HG03045 (cell line): Measurements from ENCODE around the gene KRTAP10-7.
"Not testable (repeated sequence)": the region's sequence is repeated elsewhere in the genome, so short reads cannot be mapped to it uniquely, and the experiment has no call there.

Source experiments
- ATAC-seq: cut with Tn5 transposase; IDR thresholded peaks from one replicate; pipeline ENCODE4 v1.9.1; 2021; ENCODE audit warnings: mild to moderate bottlenecking, moderate library complexity; ENCODE audit not compliant: unreplicated experiment

Gene KRTAP10-7

GRCh38 chr21:44610157-44610843, 9.9 kb downstream of the KRTAP10-7 start:
- ATAC-seq: not testable (repeated sequence)

GRCh38 chr21:44611551-44611950, 11.2 kb downstream of the KRTAP10-7 start:
- ATAC-seq: no peak

- no peak for ATAC-seq
These were observed 11.7 kb downstream of the KRTAP10-7 start, which contains the start of gene KRTAP10-8 for GRCh38 chr21:44612029-44612486. Gene KRTAP10-8, plus strand, starts transcription at chr21:44612079. Its CDS starts 22 bp downstream, at chr21:44612101.

GRCh38 chr21:44612669-44613229, 12.4 kb downstream of the KRTAP10-7 start:
- no peak for ATAC-seq

GRCh38 chr21:44613386-44614155, 13.2 kb downstream of the KRTAP10-7 start:
- no peak for ATAC-seq

- no peak for ATAC-seq
These were observed 13.8 kb downstream of the KRTAP10-7 start for GRCh38 chr21:44614161-44614631.

GRCh38 chr21:44614961-44615391, 14.6 kb downstream of the KRTAP10-7 start:
- no peak for ATAC-seq

- no peak for ATAC-seq
These were observed 15.1 kb downstream of the KRTAP10-7 start for GRCh38 chr21:44615466-44615865.

GRCh38 chr21:44615911-44616590, 15.7 kb downstream of the KRTAP10-7 start:
- ATAC-seq: no peak

GRCh38 chr21:44616591-44616926, 16.2 kb downstream of the KRTAP10-7 start:
- no peak for ATAC-seq

GRCh38 chr21:44617071-44617501, 16.7 kb downstream of the KRTAP10-7 start:
- no peak for ATAC-seq

- no peak for ATAC-seq
These were observed 18.1 kb downstream of the KRTAP10-7 start for GRCh38 chr21:44618504-44618903.

GRCh38 chr21:44618909-44619308, 18.5 kb downstream of the KRTAP10-7 start:
- no peak for ATAC-seq

GRCh38 chr21:44619886-44620285, 19.5 kb downstream of the KRTAP10-7 start:
- no peak for ATAC-seq

GRCh38 chr21:44623575-44623974, 23.2 kb downstream of the KRTAP10-7 start:
- no peak for ATAC-seq

GRCh38 chr21:44625756-44626155, 25.4 kb downstream of the KRTAP10-7 start:
- ATAC-seq: no peak

- ATAC-seq: no peak
These were observed 25.9 kb downstream of the KRTAP10-7 start for GRCh38 chr21:44626262-44626661.

- ATAC-seq: no peak
These were observed 26.3 kb downstream of the KRTAP10-7 start, which contains the start of gene KRTAP10-9 for GRCh38 chr21:44626673-44627143. Gene KRTAP10-9, plus strand, starts transcription at chr21:44627093. Its CDS starts 79 bp downstream, at chr21:44627172.

GRCh38 chr21:44627181-44627822, 26.9 kb downstream of the KRTAP10-7 start:
- ATAC-seq: not testable (repeated sequence)

- not testable (repeated sequence) for ATAC-seq
These were observed 27.4 kb downstream of the KRTAP10-7 start for GRCh38 chr21:44627831-44628233.
